Right renal pelvis (tissue), 4 donors: Measurements from ENCODE around the gene RBCK1. TPM values are rescaled to one million over a fixed set of nuclear protein-coding genes. Genes with fewer than 3 reads are reported as not detected.

Experiments
- DNase-seq, 4 donors: peaks; one replicate each; pipeline ENCODE4 v3.0.0-alpha.2; 2013; ENCODE audit warnings: low read depth in 4 of 4, low spot score in 3 of 4, missing footprints in 1 of 4
- polyA plus RNA-seq, 4 donors: library from polyadenylated mRNA; unstranded; fragments of 120-200 nt; gene quantifications; one replicate each; pipeline ENCODE4 v1.2.1, GENCODE V29; 2013; ENCODE audit not compliant: insufficient read length in 4 of 4

Gene RBCK1
- polyA plus RNA-seq, 4 donors, result 74.1 to 89.0 (median 80.0) TPM

GRCh38 chr20:415820-416322 lies 7.8 kb downstream of the RBCK1 start:
- DNase-seq, result no peak

- DNase-seq, result no peak
These were observed 9.1 kb downstream of the RBCK1 start for GRCh38 chr20:416950-417800.

GRCh38 chr20:417801-418342 lies 9.8 kb downstream of the RBCK1 start:
- no peak for DNase-seq

GRCh38 chr20:418858-419365 lies 10.8 kb downstream of the RBCK1 start:
- no peak for DNase-seq

- no peak for DNase-seq
These were observed 11.6 kb downstream of the RBCK1 start for GRCh38 chr20:419556-420165.

- DNase-seq, result no peak
These were observed 12.1 kb downstream of the RBCK1 start for GRCh38 chr20:420166-420620.

GRCh38 chr20:420721-421574 lies 12.8 kb downstream of the RBCK1 start:
- DNase-seq, result no peak

GRCh38 chr20:421685-422250 lies 13.7 kb downstream of the RBCK1 start:
- DNase-seq, result no peak

- DNase-seq, result no peak
These were observed 18.5 kb downstream of the RBCK1 start for GRCh38 chr20:426566-426965.

- no peak for DNase-seq
These were observed 19.3 kb downstream of the RBCK1 start for GRCh38 chr20:427401-427800.

GRCh38 chr20:427849-428657 lies 20.0 kb downstream of the RBCK1 start:
- DNase-seq, result no peak

- no peak for DNase-seq
These were observed 20.6 kb downstream of the RBCK1 start for GRCh38 chr20:428658-429200.

- no peak for DNase-seq
These were observed 22.2 kb downstream of the RBCK1 start for GRCh38 chr20:430091-430999.

- DNase-seq, result peak in 3 of 4 donors; percentile 40 to 53 (median 45)
These were observed 23.2 kb downstream of the RBCK1 start for GRCh38 chr20:431012-431904.

GRCh38 chr20:432208-432607 lies 24.1 kb downstream of the RBCK1 start:
- DNase-seq, result no peak

- DNase-seq, result no peak
These were observed 24.7 kb downstream of the RBCK1 start for GRCh38 chr20:432677-433299.
